HG02938 (cell line): ENCODE results near the gene PRDM5.

ENCODE experiments used
- ATAC-seq: cut with Tn5 transposase; IDR thresholded peaks from one replicate; pipeline ENCODE4 v1.9.1; 2021; ENCODE audit warnings: mild to moderate bottlenecking, moderate library complexity; ENCODE audit not compliant: unreplicated experiment

Gene PRDM5

DNA sequence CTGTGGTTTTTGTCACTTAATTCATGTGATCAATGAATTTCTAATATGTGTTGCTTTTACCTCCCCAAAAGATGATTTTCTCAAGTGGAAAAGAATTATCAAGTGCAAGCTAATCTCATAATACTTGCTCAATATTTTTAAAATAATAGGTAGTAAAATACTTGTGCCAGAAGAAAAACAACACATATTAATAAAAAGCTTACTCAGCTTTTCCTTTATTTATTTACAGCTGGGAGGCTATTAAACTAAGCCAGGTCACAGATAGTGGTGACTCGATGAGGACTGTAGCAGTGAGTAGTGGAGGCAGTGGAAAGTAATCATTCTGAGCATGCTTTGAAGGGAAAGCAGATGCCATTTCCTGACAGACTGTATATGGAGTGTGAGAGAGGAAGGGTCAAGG, 96.1 kb downstream of the PRDM5 start:
- no peak for ATAC-seq

DNA sequence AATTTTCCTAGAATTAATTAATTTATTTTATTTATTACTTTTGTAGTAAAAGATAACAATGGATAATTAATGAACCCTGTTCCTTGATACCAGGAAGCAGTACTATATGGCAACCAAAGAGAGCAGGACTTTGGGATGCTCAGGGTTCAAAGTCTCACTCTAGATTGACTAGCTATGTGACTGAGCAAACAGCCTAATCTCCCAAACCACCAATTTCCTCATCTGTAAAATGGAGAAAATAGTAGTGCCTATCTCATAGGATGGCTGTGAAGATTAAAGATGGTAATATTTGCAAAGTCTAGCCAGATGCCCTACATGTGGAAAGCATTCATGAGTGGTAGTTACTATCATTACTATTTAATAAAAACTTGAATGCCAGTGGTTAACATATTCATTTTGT, 97.6 kb downstream of the PRDM5 start:
- no peak for ATAC-seq

DNA sequence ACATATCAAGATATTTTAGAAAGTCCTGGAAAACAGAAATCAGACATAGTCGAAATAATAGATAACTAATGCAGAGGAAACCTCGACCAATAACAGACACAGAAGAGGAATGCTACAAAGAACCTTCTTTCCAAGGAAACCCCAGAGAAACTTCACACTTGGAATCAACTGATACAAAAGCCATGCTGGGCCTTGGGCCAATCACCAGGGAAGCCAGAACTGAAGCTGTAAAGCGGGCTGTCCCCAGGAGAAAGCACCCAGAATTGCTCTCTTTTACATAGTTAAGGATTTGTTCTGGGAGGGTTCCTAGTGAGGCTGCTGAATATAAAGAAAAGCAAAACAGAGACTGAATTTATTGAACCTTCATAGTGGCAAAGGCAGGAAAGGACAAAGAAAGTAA, 100.5 kb downstream of the PRDM5 start:
- ATAC-seq = no peak

DNA sequence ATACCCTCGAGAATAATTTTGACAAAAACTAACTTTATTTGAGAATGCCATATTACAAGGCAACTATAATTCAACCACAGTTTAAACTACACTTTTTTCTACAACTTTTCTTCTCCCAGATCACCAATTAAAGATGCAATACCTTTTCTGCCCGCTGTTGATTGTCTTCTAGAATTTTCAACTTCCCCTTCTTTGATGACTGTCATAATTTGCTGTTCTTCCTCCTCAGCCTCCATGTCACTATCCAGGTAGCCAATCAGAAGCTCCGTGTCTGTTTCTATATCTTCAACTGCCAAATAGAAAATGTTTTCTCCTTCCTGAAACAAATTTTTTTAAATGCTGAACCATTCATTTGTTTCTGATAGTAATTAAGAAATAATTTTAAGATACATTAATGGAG, 101.5 kb downstream of the PRDM5 start:
- ATAC-seq = no peak

DNA sequence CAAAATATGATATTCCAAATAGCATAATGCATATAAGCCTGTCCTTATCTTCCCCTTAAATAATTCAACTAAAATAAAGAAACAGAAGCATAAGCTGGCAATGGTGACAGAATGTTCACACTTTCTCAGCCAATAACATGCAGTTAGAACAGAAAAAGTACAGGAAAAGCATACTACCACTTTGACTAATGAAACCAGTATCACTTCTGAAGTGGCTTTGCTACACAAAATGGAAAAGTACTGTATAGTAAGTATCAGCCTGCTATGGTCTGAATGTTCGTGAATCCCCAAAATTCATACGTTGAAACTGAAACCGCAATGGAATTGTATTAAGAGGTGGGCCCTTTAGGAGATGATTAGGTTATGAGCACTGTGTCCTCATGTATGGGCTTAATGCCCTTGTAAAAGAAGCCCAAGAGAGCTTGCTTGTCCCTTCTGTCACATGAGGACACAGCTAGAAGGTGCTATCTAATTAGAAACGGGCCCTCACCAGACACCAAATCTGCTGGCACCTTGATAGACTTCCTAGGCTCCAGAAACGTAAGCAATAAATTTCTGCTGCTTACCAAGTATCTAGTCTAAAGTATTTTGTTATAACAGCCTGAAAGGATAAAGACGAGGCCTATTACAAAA, 102.6 kb downstream of the PRDM5 start:
- peak; percentile 47 for ATAC-seq

DNA sequence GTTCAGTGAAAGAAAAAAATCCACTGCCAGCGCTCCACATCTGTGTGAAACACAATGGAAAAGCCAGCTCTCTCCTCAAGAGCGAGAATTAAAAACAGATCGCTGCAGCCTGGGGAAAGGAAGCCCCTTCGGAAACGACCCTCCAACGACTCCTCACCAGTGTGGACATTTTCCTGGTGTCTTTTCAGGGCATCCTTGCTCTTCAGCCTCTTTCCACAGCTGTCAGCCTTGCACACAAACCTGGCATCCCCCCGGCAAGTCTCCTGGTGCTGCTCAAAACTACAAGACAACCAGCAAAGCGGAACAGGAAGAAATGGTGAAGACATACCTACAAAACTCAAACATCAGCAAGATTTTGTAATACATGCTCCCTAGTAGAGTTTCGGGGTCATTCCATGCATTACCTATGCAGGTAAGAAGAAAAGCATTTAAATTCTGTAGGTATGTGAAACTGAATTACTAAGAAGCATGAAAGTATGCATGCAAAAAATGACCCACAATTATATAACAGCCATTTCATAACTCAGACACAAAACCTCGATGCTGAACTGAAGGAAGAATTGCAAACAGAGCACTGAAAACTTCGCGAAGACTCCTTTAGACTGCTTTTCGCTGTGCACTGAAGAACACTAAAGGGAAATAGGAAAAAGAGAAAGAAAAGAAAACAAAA, 106.1 kb downstream of the PRDM5 start:
- ATAC-seq = no peak

DNA sequence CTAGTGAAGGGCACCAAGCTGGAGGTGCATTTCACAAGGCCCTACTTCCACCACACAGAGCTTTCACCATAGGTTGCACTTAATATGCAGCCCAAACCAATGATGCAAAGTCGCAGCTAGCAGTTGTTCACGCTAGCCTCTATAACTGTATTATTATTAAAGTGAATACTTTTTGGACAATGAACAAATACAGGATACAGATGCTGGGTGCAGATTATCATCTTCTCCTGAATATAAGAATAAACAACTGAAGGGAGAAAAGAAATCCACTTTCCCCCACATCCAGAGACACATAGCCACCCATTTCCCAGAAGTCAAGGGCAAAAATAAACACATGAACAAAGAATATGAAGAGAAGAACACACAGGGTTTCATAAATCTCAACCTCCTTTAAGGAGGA, 107.2 kb downstream of the PRDM5 start:
- ATAC-seq = no peak

DNA sequence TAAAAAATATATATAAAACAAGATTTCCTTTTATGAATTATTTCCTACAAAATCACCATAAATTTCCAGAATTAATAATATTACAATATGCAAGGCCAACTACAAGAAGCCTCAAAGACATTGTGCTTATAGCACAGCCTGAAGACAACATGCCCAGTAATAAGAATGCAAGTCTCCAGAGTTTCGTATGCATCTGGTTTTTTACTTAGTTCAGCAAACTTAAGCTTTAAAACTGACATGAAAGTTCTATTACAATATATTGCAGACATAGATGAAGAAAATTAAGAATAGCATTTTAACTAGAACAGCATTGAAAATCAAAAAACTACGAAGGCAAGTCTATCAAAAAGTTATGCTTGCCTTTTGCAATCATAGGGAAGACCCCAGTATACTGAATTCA, 107.6 kb downstream of the PRDM5 start:
- ATAC-seq = no peak

DNA sequence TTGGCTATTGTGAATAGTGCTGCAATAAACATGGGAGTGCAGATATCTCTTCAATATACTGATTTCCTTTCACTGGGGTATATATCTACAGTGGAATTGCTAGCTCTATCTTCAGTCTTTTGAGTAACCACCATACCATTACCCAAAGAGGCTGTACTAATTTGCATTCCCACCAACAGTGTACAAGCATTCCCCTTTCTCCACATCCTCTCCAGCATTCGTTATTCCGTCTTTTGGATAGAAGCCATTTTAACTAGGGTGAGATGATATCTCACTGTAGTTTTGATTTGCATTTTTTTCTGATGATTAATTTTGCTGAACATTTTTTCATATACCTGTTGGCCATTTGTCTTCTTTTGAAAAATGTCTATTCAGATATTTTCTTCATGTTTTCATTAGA, 110.3 kb downstream of the PRDM5 start:
- no peak for ATAC-seq

DNA sequence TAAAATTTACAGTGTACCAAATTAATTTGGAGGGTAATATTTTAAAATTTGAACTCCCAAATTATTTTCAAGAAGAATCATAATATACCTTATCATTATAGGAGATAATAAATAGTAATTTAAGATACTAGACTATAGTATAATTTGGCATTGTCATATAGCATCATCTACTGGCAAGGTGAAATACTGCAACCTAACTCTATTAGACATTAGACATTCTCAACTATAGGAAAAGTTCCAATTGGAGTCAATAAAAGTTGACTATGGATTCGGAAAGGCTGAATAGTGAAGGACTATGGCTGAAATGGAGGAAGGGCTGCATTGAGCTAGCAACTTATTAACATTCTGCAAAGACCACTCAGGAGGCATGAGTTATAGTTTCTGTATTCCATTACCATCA, 113.0 kb downstream of the PRDM5 start:
- ATAC-seq = no peak

DNA sequence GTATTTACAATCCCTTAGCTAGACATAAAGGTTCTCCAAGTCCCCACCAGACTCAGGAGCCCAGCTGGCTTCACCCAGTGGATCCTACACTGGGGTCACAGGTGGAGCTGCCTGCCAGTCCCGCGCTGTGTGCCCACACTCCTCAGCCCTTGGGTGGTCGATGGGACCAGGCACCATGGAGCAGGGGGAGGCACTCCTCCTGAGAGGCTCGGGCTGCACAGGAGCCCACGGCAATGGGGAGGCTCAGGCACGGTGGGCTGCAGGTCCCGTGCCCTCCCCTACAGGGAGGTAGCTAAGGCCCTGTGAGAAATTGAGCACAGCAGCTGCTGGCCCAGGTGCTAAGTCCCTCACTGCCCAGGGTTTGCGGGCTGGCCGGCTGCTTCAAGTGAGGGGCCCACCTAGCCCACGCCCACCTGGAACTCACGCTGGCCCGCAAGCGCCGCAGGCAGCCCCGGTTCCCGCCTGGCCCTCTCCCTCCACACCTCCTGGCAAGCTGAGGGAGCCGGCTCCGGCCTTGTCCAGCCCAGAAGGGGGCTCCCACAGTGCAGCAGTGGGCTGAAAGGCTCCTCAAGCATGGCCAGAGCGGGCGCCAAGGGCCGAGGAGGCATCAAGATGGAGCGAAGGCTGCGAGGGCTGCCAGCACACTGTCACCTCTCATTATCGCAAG, 113.9 kb downstream of the PRDM5 start:
- ATAC-seq = no peak

DNA sequence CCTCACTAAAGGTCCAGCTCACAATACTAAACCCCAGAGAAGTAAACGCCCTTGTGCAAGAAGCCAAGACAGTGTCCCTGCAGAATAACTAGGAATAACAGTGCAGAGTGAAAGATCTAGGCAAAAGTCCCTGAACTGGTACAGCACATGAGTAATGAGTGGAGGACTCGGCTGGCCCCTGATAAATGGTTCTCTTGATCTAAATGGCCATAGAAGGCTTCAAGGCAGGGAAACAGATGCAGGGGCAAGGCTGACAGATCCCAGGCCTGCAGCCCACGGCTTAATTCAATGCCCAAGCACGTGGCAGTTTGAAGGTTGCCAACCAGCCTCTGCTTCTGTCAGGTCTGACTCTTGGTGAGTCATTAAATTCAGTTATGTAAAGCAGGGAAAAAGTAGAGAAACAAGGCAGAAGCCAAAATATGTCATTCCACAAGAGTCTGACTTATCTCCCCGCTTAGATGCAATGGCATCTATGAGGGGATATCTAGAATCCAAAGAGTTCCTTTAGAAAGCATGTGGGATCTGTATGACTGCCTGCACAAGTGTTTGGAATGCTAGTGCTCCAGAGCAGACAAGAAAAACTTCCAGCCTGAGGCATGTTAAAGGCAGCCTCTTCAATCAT, 121.3 kb downstream of the PRDM5 start:
- no peak for ATAC-seq

DNA sequence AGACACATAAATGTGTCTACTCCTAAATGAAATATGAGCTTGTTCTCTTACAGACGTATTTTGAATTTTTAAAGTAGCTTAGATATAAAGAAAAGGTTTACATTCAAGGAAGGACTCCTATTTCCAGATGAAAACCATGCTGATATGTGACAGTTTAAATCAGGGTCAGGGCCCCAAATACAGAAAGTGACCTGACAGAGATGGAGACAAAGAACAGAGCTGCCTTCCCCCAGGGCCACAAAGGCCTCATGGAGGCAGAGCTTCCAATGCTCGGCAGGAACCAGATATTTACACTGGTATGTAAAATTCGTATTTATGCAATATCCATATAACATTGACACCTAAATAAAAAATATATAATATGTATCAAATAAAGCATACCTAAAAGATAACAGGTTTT, 124.0 kb downstream of the PRDM5 start:
- no peak for ATAC-seq

DNA sequence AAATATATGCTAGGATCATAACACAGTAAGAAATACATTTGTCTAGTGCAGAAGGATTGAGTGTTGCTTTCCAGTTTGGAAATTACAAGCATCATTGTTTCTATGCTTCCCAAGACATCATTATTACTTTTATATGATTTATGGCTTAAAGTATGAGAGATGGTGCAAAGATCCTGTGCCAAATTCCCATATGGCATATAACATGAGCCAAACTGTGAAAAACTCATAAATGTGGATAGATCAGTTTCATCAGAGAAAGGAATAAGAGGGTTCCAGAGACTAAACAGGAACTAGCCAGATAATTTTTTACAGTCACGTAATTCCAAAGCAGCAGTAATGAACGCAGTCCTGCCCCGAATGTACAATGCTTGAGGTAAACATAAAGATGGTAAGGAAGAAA, 126.3 kb downstream of the PRDM5 start:
- no peak for ATAC-seq

DNA sequence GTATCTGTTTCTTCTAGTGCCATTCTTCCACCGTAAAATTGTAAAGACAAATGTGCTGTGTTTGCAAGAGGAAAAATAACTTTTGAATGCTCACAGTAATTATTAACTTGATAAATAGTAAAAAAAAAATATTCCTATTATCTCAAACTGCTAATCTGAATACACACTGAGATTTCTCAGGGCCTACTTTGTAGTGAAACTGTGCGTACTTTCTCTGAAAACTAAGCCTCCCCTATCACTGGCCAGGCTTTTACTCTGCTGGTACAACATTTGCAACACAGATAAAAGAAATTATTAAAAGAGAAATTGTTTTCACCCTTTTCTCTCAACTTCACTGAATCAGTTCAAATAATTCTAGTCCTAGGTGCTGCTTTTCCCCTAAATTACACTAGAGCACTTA, 137.3 kb downstream of the PRDM5 start:
- ATAC-seq = no peak

DNA sequence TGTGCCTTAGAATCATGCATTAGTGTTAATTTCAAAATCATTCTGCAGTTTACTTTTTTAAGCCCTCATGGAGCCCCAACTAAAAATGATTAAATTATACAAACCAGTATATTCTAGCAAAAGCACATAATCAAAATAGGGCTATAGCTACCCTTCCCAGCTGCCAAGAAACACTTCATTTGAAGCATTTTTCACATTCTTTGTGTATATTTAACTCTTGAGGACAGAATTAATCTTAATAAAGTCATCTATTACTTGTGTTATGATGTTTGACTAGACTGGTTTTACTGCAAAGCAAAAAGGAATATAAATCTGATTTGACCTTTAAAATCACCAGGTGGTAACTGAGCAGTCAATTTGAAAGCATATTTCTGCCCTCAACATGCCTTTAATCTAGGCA, 145.1 kb downstream of the PRDM5 start:
- ATAC-seq = no peak

DNA sequence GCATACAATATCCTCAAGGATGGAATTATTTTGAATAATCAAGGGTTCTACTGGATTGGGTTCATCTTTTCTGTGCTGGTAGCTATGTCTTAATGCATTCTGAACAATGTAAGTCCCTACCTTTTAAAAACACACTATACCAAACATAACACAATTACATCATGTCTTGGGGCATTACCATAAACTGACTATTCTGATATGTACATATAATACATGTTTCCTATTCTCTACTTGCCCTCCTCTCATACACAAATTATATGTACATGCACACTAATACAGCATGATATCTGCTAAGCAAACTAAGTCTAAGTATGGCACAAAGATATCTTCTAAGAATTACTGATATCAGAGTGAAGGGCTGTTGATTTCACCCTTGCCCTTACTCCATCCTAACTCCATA, 147.1 kb downstream of the PRDM5 start:
- ATAC-seq = no peak

DNA sequence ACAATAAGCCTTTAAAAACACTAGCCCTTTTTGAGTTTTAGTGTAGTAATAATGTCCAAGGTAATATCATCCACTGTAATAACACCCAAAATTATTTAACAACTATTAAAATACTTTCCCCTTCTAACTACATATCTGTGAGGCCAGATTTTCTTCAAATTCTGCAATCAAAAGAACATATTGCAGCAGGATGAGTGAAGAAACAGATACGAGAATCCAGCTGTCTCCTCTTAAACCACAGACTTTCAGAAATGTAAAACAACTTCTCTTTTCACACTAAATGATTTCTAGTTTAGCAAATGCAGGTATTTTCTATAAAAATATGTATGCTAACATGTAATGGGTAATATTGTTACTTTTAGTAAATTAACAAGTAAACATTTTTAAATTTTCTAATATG, 148.9 kb downstream of the PRDM5 start:
- no peak for ATAC-seq

DNA sequence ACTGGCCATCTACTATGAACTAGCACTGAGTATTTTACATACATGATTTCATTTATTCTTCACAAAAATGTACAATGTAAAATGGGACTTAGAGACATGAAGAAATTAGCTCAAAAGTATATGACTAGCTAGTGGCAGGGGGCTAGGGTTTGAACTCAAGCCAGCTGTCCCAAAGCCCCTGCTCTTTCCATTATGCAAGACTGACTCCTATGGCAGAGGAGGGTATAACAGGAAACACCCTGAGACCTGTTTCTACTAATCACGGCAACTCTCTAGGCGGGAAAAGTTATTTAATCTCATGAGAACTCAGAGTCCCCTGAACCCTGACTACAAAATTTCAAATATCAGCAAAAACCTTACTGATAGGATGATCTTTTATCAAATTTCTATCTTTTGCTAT, 150.6 kb downstream of the PRDM5 start:
- no peak for ATAC-seq

DNA sequence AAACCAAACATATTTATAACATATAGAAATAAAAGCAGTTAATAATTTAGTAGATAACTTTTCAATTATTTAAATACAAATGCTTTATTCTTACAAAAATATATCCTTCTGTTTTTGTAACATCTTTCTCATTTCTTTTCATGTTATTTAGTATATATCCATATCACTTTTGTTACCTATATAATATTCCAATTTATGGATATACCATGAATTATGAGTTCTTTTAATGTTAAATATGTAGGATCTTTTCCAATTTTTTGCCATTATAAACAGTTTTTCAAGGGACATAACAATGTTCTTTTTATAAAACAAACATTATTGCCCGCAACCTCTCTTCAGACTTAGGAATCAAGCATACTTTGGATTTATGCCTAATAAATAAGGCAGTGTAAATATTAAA, 151.6 kb downstream of the PRDM5 start:
- no peak for ATAC-seq

DNA sequence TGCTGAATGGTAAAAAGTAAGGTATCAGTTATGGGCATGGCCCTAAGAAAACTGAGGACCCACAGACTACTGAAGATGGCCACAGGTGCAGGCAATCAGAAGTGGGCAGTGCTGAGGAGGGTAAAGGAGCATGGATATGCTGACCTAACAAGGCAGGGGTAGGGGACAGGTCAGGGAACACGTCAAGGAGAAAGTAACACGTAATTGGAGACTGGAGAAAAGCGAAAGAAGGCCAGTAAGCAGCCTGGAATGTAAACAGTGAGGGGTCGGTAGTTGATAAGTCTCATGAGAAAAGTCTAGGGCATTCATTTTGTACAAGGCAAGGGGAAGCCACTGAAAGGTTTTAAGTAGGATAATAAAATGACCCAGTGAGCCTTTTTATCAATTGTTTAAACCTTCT, 153.3 kb downstream of the PRDM5 start:
- no peak for ATAC-seq

DNA sequence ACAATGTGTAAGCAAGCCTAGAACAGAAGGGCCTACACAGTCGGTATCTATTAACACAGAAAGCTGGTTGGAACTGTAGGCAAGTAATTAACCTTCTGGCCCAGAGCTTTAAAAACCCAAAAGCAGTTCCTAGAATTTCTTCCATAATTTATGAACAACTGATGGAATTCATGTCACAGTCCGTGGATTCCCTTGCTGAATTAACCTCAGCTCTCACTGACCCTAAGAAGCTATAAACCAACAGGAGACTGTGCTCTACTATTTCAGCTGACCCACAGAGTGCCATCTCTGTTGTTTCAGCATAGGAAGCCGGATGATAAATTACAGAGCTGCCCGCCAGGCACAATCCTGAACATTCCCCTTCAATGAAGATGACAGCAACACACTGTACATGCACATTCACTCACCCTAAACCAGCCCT, 157.3 kb downstream of the PRDM5 start:
- ATAC-seq = no peak
